Stimulated activated CD8-positive, alpha-beta memory T cell treated with anti-CD3 and anti-CD28 coated beads, Interleukin-4, amount 100 ng/mL, for 24 hours (primary cell): ENCODE results near the gene SLC25A15.
"Not testable (repeated sequence)": the region's sequence is repeated elsewhere in the genome, so short reads cannot be mapped to it uniquely, and the experiment has no call there.

Source experiments
- DNase-seq: peaks from one replicate; pipeline ENCODE4 v3.0.0-alpha.2; 2020; ENCODE audit warnings: low read depth

Gene SLC25A15

DNA sequence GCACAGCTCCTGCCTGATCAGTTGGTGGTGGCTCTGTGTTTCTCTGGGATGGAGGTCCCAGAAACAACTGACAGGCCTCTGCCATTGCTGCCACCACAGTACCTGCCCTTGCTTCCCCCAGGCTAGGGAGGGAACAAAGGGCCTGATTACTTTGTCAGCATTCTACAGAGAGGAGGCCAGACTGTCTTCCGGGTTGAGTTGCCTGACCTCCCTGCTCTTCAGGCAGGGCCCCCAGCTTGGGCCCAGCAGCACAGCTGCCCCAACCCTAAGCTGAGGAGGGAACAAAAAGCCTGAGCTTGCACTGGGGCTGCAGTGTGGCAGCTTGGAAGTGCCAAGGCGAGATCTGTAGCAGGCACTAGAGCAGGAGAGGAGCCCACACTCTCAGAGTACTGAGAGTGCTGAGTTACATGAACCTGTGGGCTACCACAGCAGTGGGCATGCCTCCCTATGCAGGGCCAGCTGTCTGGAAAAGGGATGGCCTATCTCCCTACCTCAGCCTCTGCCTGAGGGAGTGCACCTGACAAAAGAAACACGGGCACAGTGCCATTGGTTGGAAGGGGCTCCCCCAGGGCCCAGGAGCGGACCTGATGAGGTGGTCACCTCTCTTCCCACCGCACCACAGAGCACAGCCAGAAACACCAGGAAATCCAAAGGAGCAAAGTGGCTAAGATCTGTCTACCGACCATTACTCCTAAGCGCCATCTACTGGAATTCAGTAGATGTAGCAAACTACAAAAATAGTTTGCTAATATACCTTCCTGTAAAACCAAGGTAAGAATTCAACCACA is 24.4 kb downstream of the SLC25A15 start:
- DNase-seq: no peak

DNA sequence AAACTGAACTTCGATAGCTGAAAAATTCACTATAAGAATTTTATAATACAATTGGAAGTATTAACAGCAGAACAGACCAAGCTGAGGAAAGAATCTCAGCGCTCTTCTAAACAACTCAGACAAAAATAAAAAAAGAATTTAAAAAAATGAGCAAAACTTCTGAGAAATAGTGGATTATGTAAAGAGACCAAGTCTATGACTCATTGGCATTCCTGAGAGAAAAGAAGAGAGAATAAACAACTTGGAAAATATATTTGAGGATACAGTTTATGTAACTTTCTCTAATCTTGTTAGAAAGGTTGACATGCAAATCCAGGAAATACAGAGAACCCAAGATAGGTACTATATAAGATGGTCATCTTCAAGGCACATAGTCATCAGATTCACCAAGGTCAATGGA is 25.4 kb downstream of the SLC25A15 start:
- no peak for DNase-seq

DNA sequence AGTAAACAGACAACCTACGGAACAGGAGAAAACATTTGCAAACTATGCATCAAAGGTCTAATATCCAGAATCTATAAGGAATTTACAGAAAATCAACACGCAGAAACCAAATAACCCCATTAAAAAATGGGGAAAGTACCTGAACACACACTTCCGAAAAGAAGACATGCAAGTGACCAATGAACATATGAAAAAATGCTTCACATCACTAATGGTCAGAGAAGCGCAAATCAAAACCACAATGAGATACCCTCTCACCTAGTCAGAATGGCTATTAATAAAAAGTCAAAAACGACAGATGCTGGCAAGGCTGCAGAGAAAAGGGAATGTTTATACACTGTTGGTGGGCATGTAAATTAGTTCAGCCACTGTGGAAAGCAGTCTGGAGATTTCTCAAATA is 29.5 kb downstream of the SLC25A15 start:
- no peak for DNase-seq

DNA sequence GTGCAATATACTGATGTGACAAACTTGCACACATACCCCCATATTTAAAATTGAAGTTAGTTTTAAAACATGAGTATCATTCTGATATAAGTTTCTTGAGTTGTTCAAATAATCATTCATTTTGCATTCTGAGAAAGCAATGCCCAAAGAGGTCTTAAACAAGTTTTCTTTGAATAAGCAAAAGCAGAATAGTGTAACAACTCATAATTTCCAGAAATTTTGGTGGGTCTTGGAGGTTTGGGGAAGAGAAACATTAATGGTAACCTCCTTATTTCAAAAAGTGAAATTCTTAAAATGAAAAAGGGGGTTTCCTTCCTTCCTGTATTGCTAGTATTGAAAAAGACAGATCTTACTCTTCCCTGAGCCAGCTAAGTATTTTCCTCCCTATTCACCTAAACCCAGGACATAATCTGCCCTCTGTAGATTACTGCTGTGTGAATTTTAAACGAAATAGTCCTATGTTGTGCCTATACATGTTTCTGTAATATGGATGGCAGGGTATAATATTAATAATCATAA is 30.4 kb downstream of the SLC25A15 start:
- DNase-seq: no peak

DNA sequence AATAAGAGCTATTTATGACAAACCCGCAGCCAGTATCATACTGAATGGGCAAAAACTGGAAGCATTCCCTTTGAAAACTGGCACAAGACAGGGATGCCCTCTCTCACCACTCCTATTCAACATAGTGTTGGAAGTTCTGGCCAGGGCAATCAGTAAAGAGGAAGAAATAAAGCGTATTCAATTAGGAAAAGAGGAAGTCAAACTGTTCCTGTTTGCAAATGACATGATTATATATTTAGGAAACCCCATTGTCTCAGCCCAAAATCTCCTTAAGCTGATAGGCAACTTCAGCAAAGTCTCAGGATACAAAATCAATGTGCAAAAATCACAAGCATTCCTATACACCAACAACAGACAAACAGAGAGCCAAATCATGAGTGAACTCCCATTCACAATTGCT is 50.3 kb downstream of the SLC25A15 start:
- not testable (repeated sequence) for DNase-seq

DNA sequence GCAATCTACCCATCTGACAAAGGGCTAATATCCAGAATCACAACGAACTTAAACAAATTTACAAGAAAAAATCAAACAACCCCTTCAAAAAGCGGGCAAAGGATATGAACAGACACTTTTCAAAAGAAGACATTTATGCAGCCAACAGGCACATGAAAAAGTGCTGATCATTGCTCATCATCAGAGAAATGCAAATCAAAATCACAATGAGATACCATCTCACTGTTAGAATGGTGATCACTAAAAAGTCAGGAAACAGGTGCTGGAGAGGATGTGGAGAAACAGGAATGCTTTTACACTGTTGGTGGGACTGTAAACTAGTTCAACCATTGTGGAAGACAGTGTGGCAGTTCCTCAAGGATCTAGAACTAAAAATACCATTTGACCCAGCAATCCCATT is 51.5 kb downstream of the SLC25A15 start:
- DNase-seq: not testable (repeated sequence)
